Muscle of leg (tissue), 11 donors: ENCODE measurements around the gene SH3RF2. TPM values are rescaled to one million over a fixed set of nuclear protein-coding genes. Genes with fewer than 3 reads are reported as not detected.
"Not testable (repeated sequence)": the region's sequence is repeated elsewhere in the genome, so short reads cannot be mapped to it uniquely, and the experiment has no call there.

Experiments
- DNase-seq: peaks from one replicate; pipeline ENCODE4 v3.0.0; 2013
- H3K27ac ChIP-seq: one replicate; pipeline ENCODE4 v1.5.1; 2013; ENCODE audit warnings: mild to moderate bottlenecking, low read length, control low read depth
- H3K27me3 ChIP-seq: one replicate; pipeline ENCODE4 v1.6.1; 2013; ENCODE audit warnings: low read length; ENCODE audit not compliant: control insufficient read depth, insufficient read depth
- H3K36me3 ChIP-seq: one replicate; pipeline ENCODE4 v1.6.1; 2013; ENCODE audit warnings: low read length; ENCODE audit not compliant: control insufficient read depth, insufficient read depth
- H3K4me1 ChIP-seq: one replicate; pipeline ENCODE4 v1.6.1; 2013; ENCODE audit warnings: low read length; ENCODE audit not compliant: control insufficient read depth, insufficient read depth
- H3K4me3 ChIP-seq: one replicate; pipeline ENCODE4 v1.5.1; 2013; ENCODE audit warnings: low read length, control low read depth
- H3K9me3 ChIP-seq: replicated peaks from 2 replicates; pipeline ENCODE4 v1.6.1; 2013; ENCODE audit warnings: low read depth, low read length; ENCODE audit not compliant: control insufficient read depth
- WGBS: methylation state at CpG from one replicate; pipeline ENCODE4 v1.1.5; 2013; ENCODE audit warnings: missing lambda C conversion rate; ENCODE audit not compliant: insufficient coverage; 5-methylcytosine and 5-hydroxymethylcytosine counted together
- polyA plus RNA-seq, 8 donors: library from polyadenylated mRNA; unstranded; fragments of 120-200 nt; gene quantifications; one replicate each; pipeline versions ENCODE4 v1.2.1 to v1.2.3, GENCODE V29; 2013; ENCODE audit warnings: inconsistent platforms in 1 of 8, low replicate concordance in 1 of 8; ENCODE audit not compliant: insufficient read length in 8 of 8, insufficient read depth in 1 of 8
- total RNA-seq: library from RNA; stranded (reverse); fragments of 120-200 nt; gene quantifications from one replicate; pipeline ENCODE4 v1.2.4, GENCODE V29; 2013

The SH3RF2 gene
- total and polyA plus RNA-seq, 9 donors, result 3.8 to 12.9 (median 8.2) TPM

GRCh38 chr5:146088098-146088497 lies 151.7 kb downstream of the SH3RF2 start:
- DNase-seq, result no peak
- Histone ChIP-seq H3K4me3 (no peak overlapping the region), H3K36me3 (no peaks in the 10 kb centered on the region), H3K27me3 (peaks cover 2% of the 10 kb centered on the region), H3K9me3 (no peaks in the 10 kb centered on the region), H3K4me1 (no peaks in the 10 kb centered on the region), H3K27ac (no peak overlapping the region)
- WGBS, result no CpG with 5 or more reads among the region's 3 CpGs

- Histone ChIP-seq H3K36me3 (no peaks in the 10 kb centered on the region), H3K4me3 (no peak overlapping the region), H3K4me1 (no peaks in the 10 kb centered on the region), H3K27me3 (no peaks in the 10 kb centered on the region), H3K27ac (no peak overlapping the region), H3K9me3 (no peaks in the 10 kb centered on the region)
- DNase-seq, result no peak
Measured at GRCh38 chr5:146089287-146089686, 152.9 kb downstream of the SH3RF2 start.

- Histone ChIP-seq H3K9me3 (no peaks in the 10 kb centered on the region), H3K27ac (no peak overlapping the region), H3K36me3 (no peaks in the 10 kb centered on the region), H3K27me3 (no peaks in the 10 kb centered on the region), H3K4me1 (no peaks in the 10 kb centered on the region), H3K4me3 (no peak overlapping the region)
- no peak for DNase-seq
- no CpG with 5 or more reads among the region's 3 CpGs for WGBS
Measured at GRCh38 chr5:146091881-146092280, 155.5 kb downstream of the SH3RF2 start.

- H3K4me1 ChIP-seq, result no peaks in the 10 kb centered on the region
- no peaks in the 10 kb centered on the region for H3K36me3 ChIP-seq
- 80% methylated on average over 1 of the region's 6 CpGs for WGBS
- no peaks in the 10 kb centered on the region for H3K9me3 ChIP-seq
- H3K27me3 ChIP-seq, result no peaks in the 10 kb centered on the region
- no peak overlapping the region for H3K27ac ChIP-seq
- DNase-seq, result no peak
- H3K4me3 ChIP-seq, result no peak overlapping the region
Measured at GRCh38 chr5:146098047-146098446, 161.7 kb downstream of the SH3RF2 start.

GRCh38 chr5:146101646-146102045 lies 165.3 kb downstream of the SH3RF2 start:
- no peaks in the 10 kb centered on the region for H3K9me3 ChIP-seq
- peaks cover 3% of the 10 kb centered on the region for H3K36me3 ChIP-seq
- no peak for DNase-seq
- no peaks in the 10 kb centered on the region for H3K27me3 ChIP-seq
- no peaks in the 10 kb centered on the region for H3K4me1 ChIP-seq
- no peak overlapping the region for H3K27ac ChIP-seq
- H3K4me3 ChIP-seq, result no peak overlapping the region
- no CpG with 5 or more reads among the region's 2 CpGs for WGBS

GRCh38 chr5:146103594-146103993 lies 167.2 kb downstream of the SH3RF2 start:
- H3K4me1 ChIP-seq, result no peaks in the 10 kb centered on the region
- H3K9me3 ChIP-seq, result no peaks in the 10 kb centered on the region
- WGBS, result no CpG with 5 or more reads among the region's 1 CpG
- H3K4me3 ChIP-seq, result no peak overlapping the region
- H3K27ac ChIP-seq, result no peak overlapping the region
- peaks cover 3% of the 10 kb centered on the region for H3K36me3 ChIP-seq
- H3K27me3 ChIP-seq, result no peaks in the 10 kb centered on the region
- no peak for DNase-seq

- DNase-seq, result no peak
- Histone ChIP-seq H3K36me3 (peaks cover 3% of the 10 kb centered on the region), H3K27me3 (no peaks in the 10 kb centered on the region), H3K27ac (no peak within 1 kb of the TSS), H3K4me3 (no peak within 1 kb of the TSS), H3K4me1 (no peaks in the 10 kb centered on the region), H3K9me3 (no peaks in the 10 kb centered on the region)
- WGBS, result no CpG with 5 or more reads among the region's 2 CpGs
Measured at GRCh38 chr5:146105477-146105876, 169.1 kb downstream of the SH3RF2 start, which contains the start of gene PLAC8L1. PLAC8L1 (minus strand) TSS chr5:146105577; CDS start chr5:146104311, 1,266 bp downstream.

- Histone ChIP-seq H3K9me3 (no peaks in the 10 kb centered on the region), H3K27ac (no peak overlapping the region), H3K4me1 (no peaks in the 10 kb centered on the region), H3K27me3 (no peaks in the 10 kb centered on the region), H3K4me3 (no peak overlapping the region), H3K36me3 (peaks cover 3% of the 10 kb centered on the region)
- no peak for DNase-seq
- 20% methylated on average over 1 of the region's 1 CpG for WGBS
Measured at GRCh38 chr5:146107901-146108300, 171.5 kb downstream of the SH3RF2 start.

GRCh38 chr5:146108870-146109269 lies 172.5 kb downstream of the SH3RF2 start:
- not testable (repeated sequence) for H3K27me3 ChIP-seq, H3K4me1 ChIP-seq, DNase-seq, H3K36me3 ChIP-seq, H3K4me3 ChIP-seq, H3K9me3 ChIP-seq, H3K27ac ChIP-seq
- 83% methylated on average over 1 of the region's 2 CpGs for WGBS

GRCh38 chr5:146109379-146109778 lies 173.0 kb downstream of the SH3RF2 start:
- no peaks in the 10 kb centered on the region for H3K9me3 ChIP-seq
- H3K4me3 ChIP-seq, result no peak overlapping the region
- no peaks in the 10 kb centered on the region for H3K4me1 ChIP-seq
- DNase-seq, result no peak
- peaks cover 9% of the 10 kb centered on the region for H3K36me3 ChIP-seq
- no CpG with 5 or more reads among the region's 1 CpG for WGBS
- no peak overlapping the region for H3K27ac ChIP-seq
- no peaks in the 10 kb centered on the region for H3K27me3 ChIP-seq

- H3K4me1 ChIP-seq, result no peaks in the 10 kb centered on the region
- no peaks in the 10 kb centered on the region for H3K27me3 ChIP-seq
- no peak for DNase-seq
- H3K27ac ChIP-seq, result no peak overlapping the region
- H3K9me3 ChIP-seq, result no peaks in the 10 kb centered on the region
- no peak overlapping the region for H3K4me3 ChIP-seq
- WGBS, result 60% methylated on average over 1 of the region's 1 CpG
- H3K36me3 ChIP-seq, result peaks cover 12% of the 10 kb centered on the region
Measured at GRCh38 chr5:146111409-146111808, 175.0 kb downstream of the SH3RF2 start.
